Stimulated activated naive CD8-positive, alpha-beta T cell treated with anti-CD3 and anti-CD28 coated beads, Interleukin-15, amount 100 ng/mL, for 72 hours (primary cell): Measurements from ENCODE around the gene NUP188.
"Not testable (repeated sequence)": the region's sequence is repeated elsewhere in the genome, so short reads cannot be mapped to it uniquely, and the experiment has no call there.

ENCODE experiments used
- ATAC-seq: fragments of 150-1000 bp; cut with Tn5 transposase; 2 replicates; pipeline ENCODE4 v1.10.0; 2021; ENCODE audit warnings: mild to moderate bottlenecking, moderate library complexity
- DNase-seq, 2 donors: peaks; one replicate each; pipeline ENCODE4 v3.0.0; 2021 to 2022
- H3K27ac Mint-ChIP-seq, 2 donors: one replicate each; pipeline ENCODE4 v1.8.0; 2022; ENCODE audit warnings: mild to moderate bottlenecking in 2 of 2, mixed read lengths in 2 of 2, moderate library complexity in 2 of 2
- H3K27me3 Mint-ChIP-seq: one replicate; pipeline ENCODE4 v1.8.0; 2022; ENCODE audit warnings: mixed read lengths
- H3K4me1 Mint-ChIP-seq: one replicate; pipeline ENCODE4 v1.8.0; 2022; ENCODE audit warnings: mild to moderate bottlenecking, mixed read lengths
- H3K4me3 Mint-ChIP-seq, 2 donors: one replicate each; pipeline ENCODE4 v1.8.0; 2022; ENCODE audit warnings: mild to moderate bottlenecking in 2 of 2, mixed read lengths in 2 of 2, moderate library complexity in 1 of 2
- H3K9me3 Mint-ChIP-seq, 2 donors: one replicate each; pipeline ENCODE4 v1.8.0; 2022; ENCODE audit warnings: mixed read lengths in 2 of 2

NUP188 gene

GRCh38 chr9:128947277-128947526, 297 bp upstream of the NUP188 start:
- Mint-ChIP-seq H3K27me3 (no peaks in the 10 kb centered on the region), H3K4me1 (peaks cover 54% of the 10 kb centered on the region), H3K9me3 (no peaks in the 10 kb centered on the region), H3K27ac (peak overlapping the region; percentile 98 to 100), H3K4me3 (peak overlapping the region; percentile 99)
- DNase-seq: no peak
- ATAC-seq: peak; percentile 44

- H3K27ac Mint-ChIP-seq, H3K4me3 Mint-ChIP-seq, H3K9me3 Mint-ChIP-seq, DNase-seq, H3K27me3 Mint-ChIP-seq, H3K4me1 Mint-ChIP-seq, ATAC-seq: not testable (repeated sequence)
Measured at GRCh38 chr9:128961403-128961802, 13.9 kb downstream of the NUP188 start.

- no peak overlapping the region for H3K27ac Mint-ChIP-seq
Measured at GRCh38 chr9:128969491-128969890, 22.0 kb downstream of the NUP188 start.

GRCh38 chr9:128972956-128973355, 25.5 kb downstream of the NUP188 start:
- ATAC-seq: no peak
- H3K9me3 Mint-ChIP-seq: no peaks in the 10 kb centered on the region
- H3K4me1 Mint-ChIP-seq: no peaks in the 10 kb centered on the region
- H3K4me3 Mint-ChIP-seq: no peak overlapping the region
- H3K27me3 Mint-ChIP-seq: no peaks in the 10 kb centered on the region
- no peak for DNase-seq
- H3K27ac Mint-ChIP-seq: no peak overlapping the region

More at GRCh38 chr9:128969491-128969890, 22.0 kb downstream of the NUP188 start:
- ATAC-seq (no peak), DNase-seq (no peak)
- Mint-ChIP-seq H3K4me1 (no peaks in the 10 kb centered on the region), H3K9me3 (no peaks in the 10 kb centered on the region), H3K27me3 (no peaks in the 10 kb centered on the region), H3K4me3 (no peak overlapping the region)

GRCh38 chr9:128979111-128979510, 31.6 kb downstream of the NUP188 start:
- H3K27ac Mint-ChIP-seq: no peak overlapping the region
- no peak overlapping the region for H3K4me3 Mint-ChIP-seq
- no peak for ATAC-seq
- no peak for DNase-seq
- H3K27me3 Mint-ChIP-seq: no peaks in the 10 kb centered on the region
- H3K4me1 Mint-ChIP-seq: no peaks in the 10 kb centered on the region
- no peaks in the 10 kb centered on the region for H3K9me3 Mint-ChIP-seq

GRCh38 chr9:128983536-128983935, 36.0 kb downstream of the NUP188 start:
- ATAC-seq (no peak), DNase-seq (no peak)
- H3K27ac Mint-ChIP-seq: no peak overlapping the region
- no peaks in the 10 kb centered on the region for H3K9me3 Mint-ChIP-seq
- no peaks in the 10 kb centered on the region for H3K4me1 Mint-ChIP-seq
- no peak overlapping the region for H3K4me3 Mint-ChIP-seq
- no peaks in the 10 kb centered on the region for H3K27me3 Mint-ChIP-seq

- no peak overlapping the region for H3K4me3 Mint-ChIP-seq
- no peaks in the 10 kb centered on the region for H3K27me3 Mint-ChIP-seq
- DNase-seq: no peak
- no peaks in the 10 kb centered on the region for H3K4me1 Mint-ChIP-seq
- ATAC-seq: no peak
- no peaks in the 10 kb centered on the region for H3K9me3 Mint-ChIP-seq
- H3K27ac Mint-ChIP-seq: peak overlapping the region in 1 of 2 donors; percentile 52
Measured at GRCh38 chr9:128986671-128987070, 39.2 kb downstream of the NUP188 start.

- ATAC-seq (no peak), DNase-seq (no peak)
Measured at GRCh38 chr9:128987805-128988204, 40.3 kb downstream of the NUP188 start.

GRCh38 chr9:128992995-128993394, 45.5 kb downstream of the NUP188 start:
- Mint-ChIP-seq H3K4me1 (no peaks in the 10 kb centered on the region), H3K4me3 (no peak overlapping the region), H3K27me3 (no peaks in the 10 kb centered on the region), H3K27ac (peak overlapping the region in 1 of 2 donors; percentile 28), H3K9me3 (no peaks in the 10 kb centered on the region)
- ATAC-seq (no peak), DNase-seq (no peak)

More at GRCh38 chr9:128987805-128988204, 40.3 kb downstream of the NUP188 start:
- Mint-ChIP-seq H3K4me1 (no peaks in the 10 kb centered on the region), H3K9me3 (no peaks in the 10 kb centered on the region), H3K27me3 (no peaks in the 10 kb centered on the region), H3K27ac (peak overlapping the region in 1 of 2 donors; percentile 8), H3K4me3 (no peak overlapping the region)

- ATAC-seq (no peak), DNase-seq (no peak)
- H3K9me3 Mint-ChIP-seq: no peaks in the 10 kb centered on the region
- H3K27ac Mint-ChIP-seq: peak overlapping the region in 1 of 2 donors; percentile 51
- H3K4me3 Mint-ChIP-seq: no peak overlapping the region
- H3K4me1 Mint-ChIP-seq: no peaks in the 10 kb centered on the region
- no peaks in the 10 kb centered on the region for H3K27me3 Mint-ChIP-seq
Measured at GRCh38 chr9:128995791-128996190, 48.3 kb downstream of the NUP188 start.

- DNase-seq: no peak
- Mint-ChIP-seq H3K4me3 (no peak overlapping the region), H3K4me1 (no peaks in the 10 kb centered on the region), H3K27me3 (no peaks in the 10 kb centered on the region), H3K9me3 (no peaks in the 10 kb centered on the region), H3K27ac (peak overlapping the region in 1 of 2 donors; percentile 37)
- no peak for ATAC-seq
Measured at GRCh38 chr9:128998462-128998861, 51.0 kb downstream of the NUP188 start.

GRCh38 chr9:128999581-129000206, 52.2 kb downstream of the NUP188 start:
- H3K27ac Mint-ChIP-seq: peak overlapping the region in 1 of 2 donors; percentile 74
- no peaks in the 10 kb centered on the region for H3K4me1 Mint-ChIP-seq
- DNase-seq: no peak
- no peaks in the 10 kb centered on the region for H3K27me3 Mint-ChIP-seq
- H3K4me3 Mint-ChIP-seq: no peak overlapping the region
- no peaks in the 10 kb centered on the region for H3K9me3 Mint-ChIP-seq
- ATAC-seq: no peak

- peak overlapping the region; percentile 61 to 79 for H3K27ac Mint-ChIP-seq
- H3K4me3 Mint-ChIP-seq: no peak overlapping the region
- H3K9me3 Mint-ChIP-seq: no peaks in the 10 kb centered on the region
- DNase-seq (no peak), ATAC-seq (no peak)
- peaks cover 4% of the 10 kb centered on the region for H3K4me1 Mint-ChIP-seq
- H3K27me3 Mint-ChIP-seq: no peaks in the 10 kb centered on the region
Measured at GRCh38 chr9:129001504-129002325, 54.2 kb downstream of the NUP188 start.

GRCh38 chr9:129002992-129003391, 55.5 kb downstream of the NUP188 start:
- H3K9me3 Mint-ChIP-seq: no peaks in the 10 kb centered on the region
- no peaks in the 10 kb centered on the region for H3K27me3 Mint-ChIP-seq
- no peak overlapping the region for H3K4me3 Mint-ChIP-seq
- H3K4me1 Mint-ChIP-seq: peaks cover 10% of the 10 kb centered on the region
- no peak overlapping the region for H3K27ac Mint-ChIP-seq
- no peak for ATAC-seq
- DNase-seq: no peak

- not testable (repeated sequence) for DNase-seq, H3K27ac Mint-ChIP-seq, H3K27me3 Mint-ChIP-seq, ATAC-seq, H3K9me3 Mint-ChIP-seq, H3K4me3 Mint-ChIP-seq
- H3K4me1 Mint-ChIP-seq: peaks cover 11% of the 10 kb centered on the region
Measured at GRCh38 chr9:129004173-129004572, 56.7 kb downstream of the NUP188 start.

- Mint-ChIP-seq H3K9me3 (no peaks in the 10 kb centered on the region), H3K27me3 (no peaks in the 10 kb centered on the region), H3K4me3 (no peak overlapping the region), H3K27ac (peak overlapping the region in 1 of 2 donors; percentile 42), H3K4me1 (peaks cover 11% of the 10 kb centered on the region)
- no peak for ATAC-seq
- no peak for DNase-seq
Measured at GRCh38 chr9:129005336-129005997, 58.0 kb downstream of the NUP188 start.
